Measurements from ENCODE around the gene MAPKAPK2.

GRCh38 chr1:206719169-206719839, 34.6 kb downstream of the MAPKAPK2 start:
- TF ChIP-seq, protein P1, sequence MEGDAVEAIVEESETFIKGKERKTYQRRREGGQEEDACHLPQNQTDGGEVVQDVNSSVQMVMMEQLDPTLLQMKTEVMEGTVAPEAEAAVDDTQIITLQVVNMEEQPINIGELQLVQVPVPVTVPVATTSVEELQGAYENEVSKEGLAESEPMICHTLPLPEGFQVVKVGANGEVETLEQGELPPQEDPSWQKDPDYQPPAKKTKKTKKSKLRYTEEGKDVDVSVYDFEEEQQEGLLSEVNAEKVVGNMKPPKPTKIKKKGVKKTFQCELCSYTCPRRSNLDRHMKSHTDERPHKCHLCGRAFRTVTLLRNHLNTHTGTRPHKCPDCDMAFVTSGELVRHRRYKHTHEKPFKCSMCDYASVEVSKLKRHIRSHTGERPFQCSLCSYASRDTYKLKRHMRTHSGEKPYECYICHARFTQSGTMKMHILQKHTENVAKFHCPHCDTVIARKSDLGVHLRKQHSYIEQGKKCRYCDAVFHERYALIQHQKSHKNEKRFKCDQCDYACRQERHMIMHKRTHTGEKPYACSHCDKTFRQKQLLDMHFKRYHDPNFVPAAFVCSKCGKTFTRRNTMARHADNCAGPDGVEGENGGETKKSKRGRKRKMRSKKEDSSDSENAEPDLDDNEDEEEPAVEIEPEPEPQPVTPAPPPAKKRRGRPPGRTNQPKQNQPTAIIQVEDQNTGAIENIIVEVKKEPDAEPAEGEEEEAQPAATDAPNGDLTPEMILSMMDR (IDR thresholded peaks at IDR 0.05 in 2 of 3, conservative IDR thresholded peaks at IDR 0.05 in 1 of 3; ENCODE audit: borderline replicate concordance in 1 of 3, insufficient read depth in 1 of 3, low read depth in 2 of 3, low read length in 2 of 3) = no peak
- no peak for TF ChIP-seq EGR1 (IDR thresholded peaks at IDR 0.05; ENCODE audit: low read depth)
- no peak for TF ChIP-seq YY1 (IDR thresholded peaks at IDR 0.05; ENCODE audit: extremely low read depth, insufficient replicate concordance, low read depth, low read length)
- TF ChIP-seq RAD21 (IDR thresholded peaks at IDR 0.05; ENCODE audit: low read depth) = no peak
- TF ChIP-seq POLR2AphosphoS5 (IDR thresholded peaks at IDR 0.05; ENCODE audit: low read depth, low read length) = no peak
- TF ChIP-seq POLR2A (IDR thresholded peaks at IDR 0.05; ENCODE audit: borderline replicate concordance, extremely low read depth, insufficient read depth, insufficient read length) = no peak
- TF ChIP-seq, protein P2, sequence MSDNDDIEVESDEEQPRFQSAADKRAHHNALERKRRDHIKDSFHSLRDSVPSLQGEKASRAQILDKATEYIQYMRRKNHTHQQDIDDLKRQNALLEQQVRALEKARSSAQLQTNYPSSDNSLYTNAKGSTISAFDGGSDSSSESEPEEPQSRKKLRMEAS (IDR thresholded peaks at IDR 0.05) = no peak
- no peak for TF ChIP-seq REST (IDR thresholded peaks at IDR 0.05; ENCODE audit: low read depth)
